CD14-positive monocyte (primary cell): Measurements from ENCODE around the gene TXNRD2. TPM values are rescaled to one million over a fixed set of nuclear protein-coding genes. Genes with fewer than 3 reads are reported as not detected.

Source experiments
- DNase-seq, 3 donors: peaks; one replicate each; pipeline ENCODE4 v3.0.0-alpha.2; 2011 to 2022
- H2AFZ ChIP-seq: 2 replicates; pipeline ENCODE4 v1.6.0; 2012; ENCODE audit warnings: mild to moderate bottlenecking, low read depth, low read length, inconsistent platforms; ENCODE audit not compliant: insufficient read depth, poor library complexity, severe bottlenecking
- H3K27ac ChIP-seq, 2 donors: 1 replicate in 1 of 2; 2 replicates in 1 of 2; pipeline ENCODE4 v1.5.1; 2012 to 2013; ENCODE audit warnings: low read length in 2 of 2, control low read depth in 1 of 2, inconsistent platforms in 1 of 2, low read depth in 1 of 2, mild to moderate bottlenecking in 1 of 2
- H3K27me3 ChIP-seq, 2 donors: one replicate each; pipeline versions ENCODE4 v1.6.0 to v1.6.1; 2011 to 2013; ENCODE audit warnings: low read length in 2 of 2; ENCODE audit not compliant: control insufficient read depth in 2 of 2, insufficient read depth in 2 of 2
- H3K36me3 ChIP-seq, 2 donors: replicated peaks in 1 of 2; 1 replicate in 1 of 2; 2 replicates in 1 of 2; pipeline versions ENCODE4 v1.5.1 to v1.6.1; 2012 to 2013; ENCODE audit warnings: low read length in 2 of 2, control low read depth in 1 of 2, inconsistent platforms in 1 of 2, mild to moderate bottlenecking in 1 of 2; ENCODE audit not compliant: insufficient read depth in 2 of 2, control insufficient read depth in 1 of 2
- H3K4me1 ChIP-seq, 2 donors: 1 replicate in 1 of 2; 2 replicates in 1 of 2; pipeline versions ENCODE4 v1.5.1 to v1.6.1; 2012 to 2013; ENCODE audit warnings: low read length in 2 of 2, control low read depth in 1 of 2, inconsistent platforms in 1 of 2, mild to moderate bottlenecking in 1 of 2, moderate library complexity in 1 of 2; ENCODE audit not compliant: insufficient read depth in 2 of 2, control insufficient read depth in 1 of 2
- H3K4me2 ChIP-seq: replicated peaks from 2 replicates; pipeline ENCODE3; 2012; ENCODE audit warnings: low read length, moderate library complexity, mild to moderate bottlenecking; ENCODE audit not compliant: poor library complexity, severe bottlenecking; ENCODE audit errors: extremely low read depth
- H3K4me3 ChIP-seq, 3 experiments: fragments of 200-600 bp in 1 of 3; sonication (generic) in 1 of 3; replicated peaks in 1 of 3; 1 replicate in 2 of 3; 2 replicates in 1 of 3; pipeline ENCODE4 v1.5.1; 2011 to 2013; ENCODE audit warnings: low read length in 3 of 3, mild to moderate bottlenecking in 3 of 3, control low read depth in 2 of 3, low read depth in 2 of 3, inconsistent platforms in 1 of 3, moderate library complexity in 1 of 3
- H3K79me2 ChIP-seq: 2 replicates; pipeline ENCODE4 v1.6.0; 2012; ENCODE audit warnings: mild to moderate bottlenecking, control low read depth, inconsistent platforms, low read length, moderate library complexity; ENCODE audit not compliant: insufficient read depth
- H3K9ac ChIP-seq: 2 replicates; pipeline ENCODE4 v1.6.0; 2017; ENCODE audit warnings: low read length, mild to moderate bottlenecking; ENCODE audit not compliant: insufficient read depth, poor library complexity, severe bottlenecking
- H3K9me3 ChIP-seq, 2 donors: replicated peaks in 1 of 2; 1 replicate in 1 of 2; 2 replicates in 1 of 2; pipeline versions ENCODE4 v1.5.1 to v1.6.1; 2012 to 2013; ENCODE audit warnings: low read length in 2 of 2, control low read depth in 1 of 2; ENCODE audit not compliant: control insufficient read depth in 1 of 2, insufficient read depth in 1 of 2
- H4K20me1 ChIP-seq: 2 replicates; pipeline ENCODE4 v1.6.0; 2012; ENCODE audit warnings: mild to moderate bottlenecking, low read length, control low read depth, moderate library complexity; ENCODE audit not compliant: insufficient read depth
- H3K27ac Mint-ChIP-seq, 7 donors: one replicate each; pipeline ENCODE4 v1.8.0; 2020; ENCODE audit warnings: mild to moderate bottlenecking in 7 of 7, mixed read lengths in 7 of 7, moderate library complexity in 6 of 7, inconsistent platforms in 2 of 7
- H3K27me3 Mint-ChIP-seq, 3 donors: one replicate each; pipeline ENCODE4 v1.8.0; 2021 to 2022; ENCODE audit warnings: low read depth in 3 of 3, mild to moderate bottlenecking in 3 of 3, mixed read lengths in 3 of 3, moderate library complexity in 3 of 3, inconsistent platforms in 1 of 3
- H3K36me3 Mint-ChIP-seq, 2 donors: one replicate each; pipeline ENCODE4 v1.8.0; 2020; ENCODE audit warnings: mixed read lengths in 2 of 2, inconsistent platforms in 1 of 2, mild to moderate bottlenecking in 1 of 2
- H3K4me1 Mint-ChIP-seq: one replicate; pipeline ENCODE4 v1.8.0; 2020; ENCODE audit warnings: mild to moderate bottlenecking, mixed read lengths
- H3K4me3 Mint-ChIP-seq, 2 donors: one replicate each; pipeline ENCODE4 v1.8.0; 2020; ENCODE audit warnings: mild to moderate bottlenecking in 2 of 2, mixed read lengths in 2 of 2, moderate library complexity in 1 of 2
- H3K9me3 Mint-ChIP-seq, 7 donors: one replicate each; pipeline ENCODE4 v1.8.0; 2020 to 2022; ENCODE audit warnings: mixed read lengths in 7 of 7, mild to moderate bottlenecking in 6 of 7, moderate library complexity in 6 of 7, inconsistent platforms in 2 of 7
- CTCF ChIP-seq: fragments of 200-600 bp; IDR thresholded peaks from one replicate; pipeline ENCODE4 v1.8.0; 2022; ENCODE audit warnings: antibody characterized with exemption, mild to moderate bottlenecking
- WGBS: methylation state at CpG from one replicate; pipeline ENCODE4 v1.1.5; 2013; ENCODE audit warnings: missing lambda C conversion rate; ENCODE audit not compliant: insufficient coverage; 5-methylcytosine and 5-hydroxymethylcytosine counted together
- intact Hi-C, 2 donors: fragments of 100-400 bp; cut with micrococcal nuclease; formaldehyde crosslinking; loops; one replicate each; pipeline versions ENCODE4 v1.15.0 to v1.15.1; 2023
- polyA plus RNA-seq, 3 donors: library from polyadenylated mRNA; depleted of rRNA in 1 of 3; unstranded in 2 of 3; stranded (reverse) in 1 of 3; fragments of 300-500 nt in 2 of 3; fragments of >200 nt in 1 of 3; fragmentation: Illumina TruSeq in 2 of 3; gene quantifications; 1 replicate in 2 of 3; 2 replicates in 1 of 3; pipeline ENCODE4 v1.2.3, GENCODE V29; 2012 to 2021

TXNRD2 gene
- polyA plus RNA-seq, 3 donors: 24.9 to 54.9 (median 30.8) TPM

GRCh38 chr22:19981961-19982920 is 40.6 kb upstream of the TXNRD2 start:
- intact Hi-C loops: no loop called here
- Histone ChIP-seq H2AFZ (no peak overlapping the region), H3K4me3 (no peak overlapping the region), H3K27ac (no peak overlapping the region), H4K20me1 (no peaks in the 10 kb centered on the region), H3K9me3 (no peaks in the 10 kb centered on the region), H3K9ac (no peak overlapping the region), H3K4me2 (no peak overlapping the region), H3K79me2 (no peaks in the 10 kb centered on the region), H3K4me1 (peaks cover 8 to 11% of the 10 kb centered on the region in 2 donors), H3K27me3 (peaks cover 0 to 5% of the 10 kb centered on the region in 2 donors), H3K36me3 (no peaks in the 10 kb centered on the region)
- Mint-ChIP-seq H3K36me3 (no peaks in the 10 kb centered on the region), H3K27me3 (peaks cover 7 to 11% (median 10%) of the 10 kb centered on the region in 3 donors), H3K4me1 (peaks cover 4% of the 10 kb centered on the region), H3K9me3 (no peaks in the 10 kb centered on the region), H3K4me3 (no peak overlapping the region), H3K27ac (no peak overlapping the region)
- WGBS: 93% methylated on average over 9 of the region's 16 CpGs
- no peak for DNase-seq
- no peak for TF ChIP-seq CTCF

GRCh38 chr22:19981171-19981960 is 39.7 kb upstream of the TXNRD2 start:
- H4K20me1 ChIP-seq: no peaks in the 10 kb centered on the region
- WGBS: 94% methylated on average over 29 of the region's 33 CpGs
- H3K4me1 Mint-ChIP-seq: peaks cover 3% of the 10 kb centered on the region
- peaks cover 9 to 11% (median 10%) of the 10 kb centered on the region in 3 donors for H3K27me3 Mint-ChIP-seq
- TF ChIP-seq CTCF: no peak
- no peak overlapping the region for H3K27ac Mint-ChIP-seq
- H3K27ac ChIP-seq: no peak overlapping the region
- no peaks in the 10 kb centered on the region for H3K36me3 Mint-ChIP-seq
- H3K4me3 ChIP-seq: no peak overlapping the region
- H3K4me1 ChIP-seq: peaks cover 5% of the 10 kb centered on the region in 2 donors
- H3K79me2 ChIP-seq: no peaks in the 10 kb centered on the region
- H3K9me3 ChIP-seq: no peaks in the 10 kb centered on the region
- no peak overlapping the region for H2AFZ ChIP-seq
- no peaks in the 10 kb centered on the region for H3K9me3 Mint-ChIP-seq
- H3K9ac ChIP-seq: no peak overlapping the region
- H3K4me2 ChIP-seq: no peak overlapping the region
- peaks cover 0 to 5% of the 10 kb centered on the region in 2 donors for H3K27me3 ChIP-seq
- H3K36me3 ChIP-seq: no peaks in the 10 kb centered on the region
- intact Hi-C loops: no loop called here
- no peak for DNase-seq
- H3K4me3 Mint-ChIP-seq: no peak overlapping the region
